HepG2 (cell line): Measurements from ENCODE around the gene NOXRED1. TPM values are rescaled to one million over a fixed set of nuclear protein-coding genes. Genes with fewer than 3 reads are reported as not detected.

Experiments used
- ATAC-seq: fragments of 200-7000 bp; cut with Tn5 transposase; 3 replicates; pipeline ENCODE4 v1.9.1; 2020; ENCODE audit warnings: mild to moderate bottlenecking, moderate library complexity
- BruUV-seq: library from RNA; stranded (reverse); fragments of 400-500 nt; replicated peaks from 2 replicates; lab custom pipeline; 2021; lab: Mats Ljungman, UMichigan
- CTCF ChIA-PET: fragments of 300-600 bp; formaldehyde crosslinking; extraction: SDS; loops from one replicate; lab custom pipeline; 2021; ENCODE audit warnings: low total read pairs, inconsistent platforms, low intra/inter-chr PET ratio; lab: Yijun Ruan, JAX
- POLR2A ChIA-PET: fragments of 350-600 bp; sonication (Branson Sonifier 250); formaldehyde crosslinking; loops from one replicate; lab custom pipeline; 2020; ENCODE audit warnings: antibody characterized with exemption, inconsistent platforms; lab: Yijun Ruan, JAX
- DNase-seq: peaks from one replicate; pipeline ENCODE4 v3.0.0-alpha.2; 2015; ENCODE audit warnings: low spot score
- FAIRE-seq: peaks from 3 replicates; lab custom pipeline; 2011; peaks lifted over from hg19 to GRCh38; lab: Jason Lieb, UNC
- H2AFZ ChIP-seq: one replicate; pipeline ENCODE4 v1.6.1; 2011; ENCODE audit warnings: low read length, inconsistent platforms
- H3K27ac ChIP-seq: fragments of 300-600 bp; 3 replicates; pipeline ENCODE4 v1.8.0; 2011; ENCODE audit warnings: mixed run types, mild to moderate bottlenecking, mixed read lengths, low read length, inconsistent platforms; ENCODE audit not compliant: insufficient read depth; ENCODE audit errors: extremely low read length
- H3K27me3 ChIP-seq, 2 experiments: fragments of 200-600 bp in 1 of 2; 2 replicates in 1 of 2; 3 replicates in 1 of 2; pipeline versions ENCODE4 v1.6.0 to v1.8.0; 2011; ENCODE audit warnings: low read length in 2 of 2, mild to moderate bottlenecking in 2 of 2, moderate library complexity in 2 of 2, inconsistent platforms in 1 of 2; ENCODE audit not compliant: insufficient read depth in 2 of 2, control insufficient read depth in 1 of 2
- H3K36me3 ChIP-seq, 2 experiments: fragments of 200-600 bp in 1 of 2; replicated peaks in 1 of 2; 2 replicates in 1 of 2; 3 replicates in 1 of 2; pipeline versions ENCODE4 v1.5.1 to v1.8.0; 2011; ENCODE audit warnings: low read length in 2 of 2, inconsistent platforms in 1 of 2; ENCODE audit not compliant: insufficient read depth in 2 of 2, control insufficient read depth in 1 of 2
- H3K4me1 ChIP-seq: 2 replicates; pipeline ENCODE4 v1.5.1; 2012; ENCODE audit warnings: low read length, inconsistent platforms; ENCODE audit not compliant: insufficient read depth
- H3K4me2 ChIP-seq: 2 replicates; pipeline ENCODE4 v1.6.0; 2011; ENCODE audit warnings: low read depth, low read length, inconsistent platforms
- H3K4me3 ChIP-seq, 3 experiments: fragments of 200-600 bp in 1 of 3; sonication (generic), shearing (Covaris generic) in 1 of 3; replicated peaks in 1 of 3; 2 replicates each; pipeline ENCODE4 v1.5.1; 2011 to 2016; ENCODE audit warnings: low read length in 3 of 3, inconsistent platforms in 2 of 3, low read depth in 2 of 3, mild to moderate bottlenecking in 2 of 3, control low read depth in 1 of 3, mixed read lengths in 1 of 3; ENCODE audit not compliant: insufficient read depth in 1 of 3
- H3K79me2 ChIP-seq: one replicate; pipeline ENCODE4 v1.6.1; 2011; ENCODE audit warnings: low read length, inconsistent platforms; ENCODE audit not compliant: insufficient read depth
- H3K9ac ChIP-seq: 2 replicates; pipeline ENCODE4 v1.6.0; 2011; ENCODE audit warnings: mild to moderate bottlenecking, low read depth, low read length, inconsistent platforms; ENCODE audit not compliant: insufficient read depth
- H3K9me3 ChIP-seq: 2 replicates; pipeline ENCODE4 v1.5.1; 2012; ENCODE audit warnings: mild to moderate bottlenecking, low read length
- H4K20me1 ChIP-seq: 2 replicates; pipeline ENCODE4 v1.6.0; 2011; ENCODE audit warnings: inconsistent platforms, mild to moderate bottlenecking, low read length, moderate library complexity; ENCODE audit not compliant: insufficient read depth
- HOMEZ ChIP-seq: IDR thresholded peaks from 2 replicates; pipeline ENCODE4 v1.6.1; 2016; ENCODE audit warnings: low read depth
- ONECUT2 ChIP-seq: sonication (generic); formaldehyde crosslinking; IDR thresholded peaks from 2 replicates; pipeline ENCODE4 v1.4.0; 2020; ENCODE audit warnings: missing genetic modification reagents
- PAXIP1 ChIP-seq: sonication (generic); formaldehyde crosslinking; conservative IDR thresholded peaks from 2 replicates; pipeline ENCODE4 v1.4.0; 2020; ENCODE audit warnings: mild to moderate bottlenecking, missing genetic modification reagents, moderate library complexity
- SOX5 ChIP-seq: IDR thresholded peaks from 2 replicates; pipeline ENCODE4 v1.6.1; 2016; ENCODE audit warnings: borderline replicate concordance
- USF2 ChIP-seq, 2 experiments: sonication (generic) in 1 of 2; formaldehyde crosslinking in 1 of 2; IDR thresholded peaks; 2 replicates each; pipeline versions ENCODE4 v1.5.1 to v1.6.1; 2011 to 2020; ENCODE audit warnings: borderline replicate concordance in 1 of 2, low read depth in 1 of 2, low read length in 1 of 2, mild to moderate bottlenecking in 1 of 2, missing genetic modification reagents in 1 of 2, moderate library complexity in 1 of 2
- ZNF3 ChIP-seq: IDR thresholded peaks from 2 replicates; pipeline ENCODE4 v1.7.0; 2017; ENCODE audit warnings: inconsistent platforms
- ZNF432 ChIP-seq: sonication (generic); formaldehyde crosslinking; IDR thresholded peaks from 2 replicates; pipeline ENCODE4 v1.5.0; 2020; ENCODE audit warnings: missing genetic modification reagents, mild to moderate bottlenecking, borderline replicate concordance
- ZNF766 ChIP-seq: sonication (generic); formaldehyde crosslinking; IDR thresholded peaks from 2 replicates; pipeline ENCODE4 v1.5.0; 2020; ENCODE audit warnings: missing genetic modification reagents, borderline replicate concordance
- WGBS: methylation state at CpG from one replicate; pipeline ENCODE4 v1.1.6; 2017; ENCODE audit warnings: low lambda C conversion rate; 5-methylcytosine and 5-hydroxymethylcytosine counted together
- in situ Hi-C: cut with HindIII; loops from 2 replicates; pipeline ENCODE4 v1.10.0; 2017; ENCODE audit warnings: low pct_unique_long_range_greater_than_20kb; ENCODE audit not compliant: extremely low pct_ligation_motif_present
- intact Hi-C: fragments of 100-400 bp; cut with micrococcal nuclease; formaldehyde crosslinking; loops from one replicate; pipeline ENCODE4 v1.10.0; 2022; ENCODE audit not compliant: unreplicated experiment
- polyA plus RNA-seq, 8 experiments: library from polyadenylated mRNA; depleted of rRNA in 3 of 8; stranded (reverse) in 7 of 8; unstranded in 1 of 8; fragments of >200 nt; fragmentation: Illumina TruSeq in 4 of 8; extraction: Trizol in 4 of 8; gene quantifications; 2 replicates each; pipeline versions ENCODE4 v1.2.1 to v1.2.3, GENCODE V29; 2011 to 2016; ENCODE audit warnings: low read depth in 4 of 8, missing spikeins in 1 of 8, mixed read lengths in 1 of 8; ENCODE audit not compliant: insufficient read depth in 1 of 8
- total RNA-seq, 5 experiments: library from RNA; depleted of rRNA; stranded (reverse); fragments of >200 nt; fragmentation: Illumina TruSeq; extraction: Trizol; gene quantifications; 2 replicates each; pipeline ENCODE4 v1.2.3, GENCODE V29; 2016; ENCODE audit warnings: low read depth in 1 of 5

The NOXRED1 gene
- total and polyA plus RNA-seq, 2 of the 13 experiments (the other 11 are each of a cell fraction or from before 2014, with no cell fraction given) = 0.24 to 0.41 TPM

GRCh38 chr14:77375164-77375950 lies 48.0 kb downstream of the NOXRED1 start:
- Histone ChIP-seq H3K79me2 (peaks cover 11% of the 10 kb centered on the region), H3K9ac (peak overlapping the region; percentile 88), H3K9me3 (no peaks in the 10 kb centered on the region), H3K27me3 (no peaks in the 10 kb centered on the region), H3K36me3 (no peaks in the 10 kb centered on the region), H2AFZ (no peak overlapping the region), H4K20me1 (no peaks in the 10 kb centered on the region), H3K4me2 (peak overlapping the region; percentile 94), H3K27ac (no peak overlapping the region), H3K4me1 (peaks cover 65% of the 10 kb centered on the region), H3K4me3 (peak overlapping the region; percentile 97 to 99 (median 99); a peak in 4 of 6 replicates)
- ChIA-PET POLR2A (no interaction called here), CTCF (no interaction called here)
- FAIRE-seq (no peak), DNase-seq (no peak), ATAC-seq (no peak)
- intact Hi-C loops (loop anchor here (5.0 kb wide), 2 partner anchors 38 to 53 kb away; partner anchors contain the start of genes GSTZ1 and POMT2), in situ Hi-C loops (no loop called here)
- TSS peak; percentile 57 for BruUV-seq
- TF ChIP-seq SOX5 (CRISPR knock-in tag) = no peak
- 76% methylated on average over 9 of the region's 9 CpGs for WGBS

- Histone ChIP-seq H3K79me2 (peaks cover 11% of the 10 kb centered on the region), H3K27me3 (no peaks in the 10 kb centered on the region), H3K27ac (peak overlapping the region; percentile 53), H2AFZ (no peak overlapping the region), H3K4me3 (no peak overlapping the region; a peak in 1 of 6 replicates), H4K20me1 (no peaks in the 10 kb centered on the region), H3K9ac (0 out of 2 replicates have a peak overlapping the region, but pooled peaks have one; percentile 31), H3K4me1 (peaks cover 66% of the 10 kb centered on the region), H3K9me3 (no peaks in the 10 kb centered on the region), H3K36me3 (no peaks in the 10 kb centered on the region), H3K4me2 (peak overlapping the region; percentile 61)
- ATAC-seq = no peak
- BruUV-seq = no TSS peak
- POLR2A ChIA-PET = no interaction called here
- in situ Hi-C loops (no loop called here), intact Hi-C loops (no loop called here)
- peak; percentile 49 for FAIRE-seq
- WGBS = 11% methylated on average over 4 of the region's 4 CpGs
- CTCF ChIA-PET = no interaction called here
- peak; percentile 36 for DNase-seq
- no peak for TF ChIP-seq USF2 (IDR thresholded peaks at IDR 0.05; ENCODE audit: low read depth, low read length)
- no peak for TF ChIP-seq USF2 (CRISPR knock-in tag; IDR thresholded peaks at IDR 0.05; ENCODE audit: borderline replicate concordance)
- TF ChIP-seq ZNF432 (CRISPR knock-in tag) = no peak
- no peak for TF ChIP-seq ONECUT2 (CRISPR knock-in tag)
- TF ChIP-seq ZNF766 (CRISPR knock-in tag) = no peak
- TF ChIP-seq ZNF3 (CRISPR knock-in tag) = no peak
- TF ChIP-seq PAXIP1 (CRISPR knock-in tag) = peak; percentile 56
- TF ChIP-seq HOMEZ = 0 out of 2 replicates have a peak, but pooled peaks have one; percentile 30
Measured at GRCh38 chr14:77372304-77372841, 51.0 kb downstream of the NOXRED1 start.
